Tibial nerve (tissue), 4 donors: ENCODE results near the gene OTOG.

ENCODE experiments used
- EP300 ChIP-seq, 2 donors: sonication (generic); formaldehyde crosslinking; IDR thresholded peaks; one replicate each; pipeline ENCODE4 v1.6.1; 2017; ENCODE audit warnings: antibody characterized with exemption in 2 of 2, mild to moderate bottlenecking in 1 of 2
- POLR2A ChIP-seq, 2 donors: fragments of 450-650 bp; IDR thresholded peaks; one replicate each; pipeline ENCODE4 v1.6.1; 2017; ENCODE audit warnings: antibody characterized with exemption in 2 of 2, mild to moderate bottlenecking in 2 of 2, moderate library complexity in 2 of 2
- TF ChIP-seq, protein P1 (sequence below), 5 experiments: fragments of 200-600 bp in 3 of 5; fragments of 450-650 bp in 2 of 5; sonication (generic) in 3 of 5; IDR thresholded peaks; one replicate each; pipeline ENCODE4 v1.5.1; 2016 to 2019; ENCODE audit warnings: antibody characterized with exemption in 5 of 5, mild to moderate bottlenecking in 3 of 5, moderate library complexity in 2 of 5

DNA sequence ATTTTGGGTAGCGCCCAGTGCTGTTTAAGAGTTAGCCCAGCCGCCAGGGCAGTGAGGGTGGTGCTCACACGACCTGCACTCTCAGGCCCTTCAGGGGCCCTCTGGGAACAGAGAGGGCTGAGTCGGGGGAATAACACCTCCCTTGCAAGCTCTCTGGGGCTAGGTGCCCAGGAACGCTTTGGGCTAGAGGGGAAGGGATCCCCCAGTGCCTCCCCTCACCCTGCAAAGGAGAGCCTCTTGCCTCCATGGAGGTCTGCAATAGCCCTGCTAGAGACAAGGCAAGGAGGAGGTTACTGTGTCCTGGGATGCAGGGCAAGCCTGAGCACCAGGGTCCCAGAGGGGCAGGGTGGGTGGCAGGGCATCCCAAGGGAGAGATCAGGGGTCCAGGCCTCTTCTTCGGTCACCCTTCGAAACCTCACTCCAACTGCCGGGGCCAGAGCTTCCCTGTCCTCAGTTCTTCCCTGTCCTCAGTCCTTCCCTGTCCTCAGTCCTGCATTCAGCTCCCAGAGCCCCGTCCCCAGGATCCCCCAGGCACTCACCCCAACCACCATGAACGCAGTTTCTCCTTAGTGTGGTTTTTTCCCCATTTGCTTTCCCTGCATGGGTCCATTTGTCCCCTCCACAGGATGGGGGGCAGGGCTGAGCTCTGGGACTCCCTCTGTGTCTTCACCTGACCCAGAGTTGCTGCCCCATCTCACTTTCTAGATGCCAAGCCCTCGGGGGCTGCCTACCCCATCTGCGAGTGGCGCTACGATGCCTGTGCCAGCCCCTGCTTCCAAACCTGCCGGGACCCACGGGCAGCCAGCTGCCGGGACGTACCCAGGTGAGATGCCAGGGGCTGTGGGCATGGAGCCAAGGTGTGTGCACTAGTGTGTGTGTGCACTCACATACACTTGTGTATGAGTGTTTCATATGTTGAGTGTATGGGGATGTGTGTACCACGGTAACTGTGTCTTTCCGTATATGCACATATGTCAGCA, 60.8 kb downstream of the OTOG start:
- TF ChIP-seq, protein P1, sequence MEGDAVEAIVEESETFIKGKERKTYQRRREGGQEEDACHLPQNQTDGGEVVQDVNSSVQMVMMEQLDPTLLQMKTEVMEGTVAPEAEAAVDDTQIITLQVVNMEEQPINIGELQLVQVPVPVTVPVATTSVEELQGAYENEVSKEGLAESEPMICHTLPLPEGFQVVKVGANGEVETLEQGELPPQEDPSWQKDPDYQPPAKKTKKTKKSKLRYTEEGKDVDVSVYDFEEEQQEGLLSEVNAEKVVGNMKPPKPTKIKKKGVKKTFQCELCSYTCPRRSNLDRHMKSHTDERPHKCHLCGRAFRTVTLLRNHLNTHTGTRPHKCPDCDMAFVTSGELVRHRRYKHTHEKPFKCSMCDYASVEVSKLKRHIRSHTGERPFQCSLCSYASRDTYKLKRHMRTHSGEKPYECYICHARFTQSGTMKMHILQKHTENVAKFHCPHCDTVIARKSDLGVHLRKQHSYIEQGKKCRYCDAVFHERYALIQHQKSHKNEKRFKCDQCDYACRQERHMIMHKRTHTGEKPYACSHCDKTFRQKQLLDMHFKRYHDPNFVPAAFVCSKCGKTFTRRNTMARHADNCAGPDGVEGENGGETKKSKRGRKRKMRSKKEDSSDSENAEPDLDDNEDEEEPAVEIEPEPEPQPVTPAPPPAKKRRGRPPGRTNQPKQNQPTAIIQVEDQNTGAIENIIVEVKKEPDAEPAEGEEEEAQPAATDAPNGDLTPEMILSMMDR (IDR thresholded peaks at IDR 0.05): no peak
- TF ChIP-seq EP300 (IDR thresholded peaks at IDR 0.05) (no peak), POLR2A (IDR thresholded peaks at IDR 0.05) (no peak)
